GM12878 (cell line): ENCODE measurements around the gene PDS5A. TPM values are rescaled to one million over a fixed set of nuclear protein-coding genes. Genes with fewer than 3 reads are reported as not detected.

Experiments used
- ATAC-seq: fragments of 200-7000 bp; cut with Tn5 transposase; 3 replicates; pipeline ENCODE4 v1.9.1; 2020; ENCODE audit warnings: mild to moderate bottlenecking, moderate library complexity
- BruUV-seq: library from RNA; stranded (reverse); fragments of 400-500 nt; replicated peaks from 2 replicates; lab custom pipeline; 2021; lab: Mats Ljungman, UMichigan
- CTCF ChIA-PET: fragments of 300-600 bp; sonication (Branson Sonifier 250); formaldehyde crosslinking; extraction: SDS; loops from one replicate; lab custom pipeline; 2021; ENCODE audit warnings: inconsistent platforms; lab: Yijun Ruan, JAX
- POLR2A ChIA-PET: fragments of 350-600 bp; formaldehyde crosslinking; extraction: SDS; loops from one replicate; lab custom pipeline; 2021; ENCODE audit warnings: inconsistent platforms; lab: Charles Lee
- RAD21 ChIA-PET: fragments of 300-600 bp; sonication (Branson Sonifier 250); formaldehyde crosslinking; loops from one replicate; lab custom pipeline; 2023; ENCODE audit warnings: antibody characterized with exemption; ENCODE audit not compliant: unreplicated experiment; lab: Charles Lee
- SMC1A ChIA-PET: fragments of 300-600 bp; sonication (Branson Sonifier 250); formaldehyde crosslinking; loops from one replicate; lab custom pipeline; 2023; ENCODE audit not compliant: unreplicated experiment, uncharacterized antibody; lab: Charles Lee
- DNase-seq: peaks from one replicate; pipeline ENCODE4 v3.0.0-alpha.2; 2011; ENCODE audit warnings: low read depth, low spot score
- FAIRE-seq: peaks from 3 replicates; lab custom pipeline; 2011; peaks lifted over from hg19 to GRCh38; lab: Jason Lieb, UNC
- H2AFZ ChIP-seq: 2 replicates; pipeline ENCODE4 v1.6.0; 2011; ENCODE audit warnings: low read depth, low read length, control low read depth; ENCODE audit not compliant: control insufficient read depth
- H3K27ac ChIP-seq: 2 replicates; pipeline ENCODE4 v1.5.1; 2011; ENCODE audit warnings: control low read depth; ENCODE audit not compliant: control insufficient read depth, insufficient read depth
- H3K27me3 ChIP-seq, 2 experiments: replicated peaks in 1 of 2; 2 replicates each; pipeline versions ENCODE4 v1.6.0 to v1.6.1; 2011; ENCODE audit warnings: low read length in 1 of 2; ENCODE audit not compliant: control insufficient read depth in 2 of 2, insufficient read depth in 2 of 2
- H3K36me3 ChIP-seq, 2 experiments: 2 replicates each; pipeline ENCODE4 v1.5.1; 2011; ENCODE audit warnings: low read length in 1 of 2; ENCODE audit not compliant: control insufficient read depth in 2 of 2, insufficient read depth in 2 of 2
- H3K4me1 ChIP-seq: 2 replicates; pipeline ENCODE4 v1.6.1; 2011; ENCODE audit warnings: mild to moderate bottlenecking, low read length, moderate library complexity, mixed read lengths; ENCODE audit not compliant: control insufficient read depth, insufficient read depth
- H3K4me2 ChIP-seq: 2 replicates; pipeline ENCODE4 v1.6.0; 2011; ENCODE audit warnings: control low read depth; ENCODE audit not compliant: control insufficient read depth, insufficient read depth
- H3K4me3 ChIP-seq: fragments of 200-600 bp; sonication (generic); 2 replicates; pipeline ENCODE4 v1.5.1; 2016
- H3K79me2 ChIP-seq: 2 replicates; pipeline ENCODE4 v1.6.0; 2011; ENCODE audit warnings: low read length; ENCODE audit not compliant: control insufficient read depth, insufficient read depth
- H3K9ac ChIP-seq: 2 replicates; pipeline ENCODE4 v1.8.0; 2011; ENCODE audit warnings: low read length, control low read depth, mixed read lengths; ENCODE audit not compliant: control insufficient read depth, insufficient read depth
- H3K9me3 ChIP-seq: replicated peaks from 3 replicates; pipeline ENCODE4 v1.5.1; 2011; ENCODE audit warnings: mild to moderate bottlenecking, low read length; ENCODE audit not compliant: control insufficient read depth, insufficient read depth
- H4K20me1 ChIP-seq: 2 replicates; pipeline ENCODE4 v1.6.0; 2011; ENCODE audit not compliant: control insufficient read depth, insufficient read depth
- E4F1 ChIP-seq: fragments of 450-650 bp; IDR thresholded peaks from 2 replicates; pipeline ENCODE4 v1.6.1; 2018; ENCODE audit warnings: borderline replicate concordance, mild to moderate bottlenecking; ENCODE audit not compliant: partially characterized antibody
- EED ChIP-seq: sonication (generic); IDR thresholded peaks from 2 replicates; pipeline ENCODE4 v1.6.1; 2016; ENCODE audit warnings: antibody characterized with exemption, low read depth
- IRF3 ChIP-seq: fragments of 450-650 bp; IDR thresholded peaks from 2 replicates; pipeline ENCODE4 v1.6.1; 2014; ENCODE audit warnings: mild to moderate bottlenecking
- MEF2A ChIP-seq: IDR thresholded peaks from 2 replicates; pipeline ENCODE4 v1.6.1; 2011; ENCODE audit warnings: low read depth, mild to moderate bottlenecking, low read length, moderate library complexity; ENCODE audit not compliant: insufficient read depth
- NFYB ChIP-seq: IDR thresholded peaks from 2 replicates; pipeline ENCODE4 v1.6.1; 2011; ENCODE audit warnings: low read depth, mild to moderate bottlenecking, low read length, improper control_type of control experiment, moderate library complexity; ENCODE audit not compliant: insufficient read depth
- SMC3 ChIP-seq: IDR thresholded peaks from 2 replicates; pipeline ENCODE4 v1.6.1; 2011; ENCODE audit warnings: low read length, improper control_type of control experiment, borderline replicate concordance
- SP1 ChIP-seq: IDR thresholded peaks from one replicate; pipeline ENCODE4 v1.6.1; 2011; ENCODE audit warnings: low read depth, low read length
- ZNF687 ChIP-seq: fragments of 450-650 bp; IDR thresholded peaks from 2 replicates; pipeline ENCODE4 v1.6.1; 2017; ENCODE audit warnings: mild to moderate bottlenecking, moderate library complexity
- WGBS: methylation state at CpG from one replicate; pipeline ENCODE4 v1.1.6; 2016; ENCODE audit warnings: low lambda C conversion rate; ENCODE audit not compliant: insufficient replicate concordance, insufficient coverage; ENCODE audit errors: missing lambda C conversion rate; 5-methylcytosine and 5-hydroxymethylcytosine counted together
- in situ Hi-C: fragments of 300-500 bp; cut with MboI; formaldehyde crosslinking; loops from 9 replicates; pipeline ENCODE4 v1.14.3; 2018; ENCODE audit warnings: mixed read lengths
- intact Hi-C: fragments of 100-400 bp; cut with micrococcal nuclease; formaldehyde crosslinking; loops from one replicate; pipeline ENCODE4 v1.14.2; 2022; ENCODE audit not compliant: unreplicated experiment
- polyA plus RNA-seq, 11 experiments: library from polyadenylated mRNA; depleted of rRNA in 4 of 11; unstranded in 6 of 11; stranded (reverse) in 5 of 11; fragments of >200 nt; fragmentation: Nextera tagmentation in 4 of 11; fragmentation: Illumina TruSeq in 1 of 11; extraction: Ambion mirVana in 4 of 11; extraction: Trizol in 1 of 11; gene quantifications; 1 replicate in 1 of 11; 2 replicates in 10 of 11; pipeline versions ENCODE4 v1.2.1 to v1.2.3, GENCODE V29; 2011 to 2016; ENCODE audit warnings: inconsistent platforms in 2 of 11, missing spikeins in 2 of 11, low read depth in 1 of 11
- total RNA-seq, 4 experiments: library from RNA; depleted of rRNA in 3 of 4; stranded (reverse); fragments of >200 nt in 3 of 4; fragmentation: Illumina TruSeq in 1 of 4; extraction: Trizol in 1 of 4; gene quantifications; 2 replicates each; pipeline versions ENCODE4 v1.2.1 to v1.2.3, GENCODE V29; 2013 to 2021

The PDS5A gene
- total and polyA plus RNA-seq, 10 of the 15 experiments (the other 5 are each of a cell fraction or from before 2014, with no cell fraction given) = 13.7 to 69.7 (median 52.3) TPM

- no peak overlapping the region for H2AFZ ChIP-seq
- no peaks in the 10 kb centered on the region for H3K9me3 ChIP-seq
- no peak overlapping the region for H3K27ac ChIP-seq
- no TSS peak for BruUV-seq
- in situ Hi-C loops = no loop called here
- POLR2A ChIA-PET = interaction anchor here (0.6 to 1.3 kb wide), 4 partner anchors 9 to 63 kb away, joined by 3 to 6 read pairs (median 4); no protein-coding TSS in a partner anchor
- H3K79me2 ChIP-seq = no peaks in the 10 kb centered on the region
- H3K4me3 ChIP-seq = no peak overlapping the region
- WGBS = 100% methylated on average over 1 of the region's 1 CpG
- FAIRE-seq (no peak), ATAC-seq (no peak)
- SMC1A ChIA-PET = interaction anchor here (0.6 to 1.3 kb wide), 5 partner anchors 10 to 424 kb away, joined by 3 to 5 read pairs (median 4); no protein-coding TSS in a partner anchor
- H3K4me2 ChIP-seq = no peak overlapping the region
- RAD21 ChIA-PET = no interaction called here
- H3K27me3 ChIP-seq = no peaks in the 10 kb centered on the region
- no peaks in the 10 kb centered on the region for H4K20me1 ChIP-seq
- no peak for TF ChIP-seq NFYB
- TF ChIP-seq IRF3 = no peak
- no peak for TF ChIP-seq SMC3
- no peak for TF ChIP-seq E4F1
- no peak for TF ChIP-seq SP1
- TF ChIP-seq MEF2A = no peak
- TF ChIP-seq ZNF687 = no peak
- TF ChIP-seq EED = no peak
- TF ChIP-seq, all 136 proteins: peak for 0
- Histone ChIP-seq H3K36me3 (peaks cover 5 to 43% of the 10 kb centered on the region in 2 experiments; a peak in 3 of 4 replicates), H3K9ac (no peak overlapping the region), H3K4me1 (no peaks in the 10 kb centered on the region)
- DNase-seq = no peak
- intact Hi-C loops = no loop called here
- CTCF ChIA-PET = interaction anchor here (4.3 kb wide), 1 partner anchor 11 kb away, joined by 16 read pairs; no protein-coding TSS in a partner anchor
These were observed 79.7 kb downstream of the PDS5A start for GRCh38 chr4:39898015-39898414.
